ENCODE results near the gene PARD6A.
A peak's percentile ranks its signal among the peaks of the same experiment; 100 is the strongest.
"Not testable (repeated sequence)": the region's sequence is repeated elsewhere in the genome, so short reads cannot be mapped to it uniquely, and the experiment has no call there.

PARD6A gene

GRCh38 chr16:67667817-67668494, 7.2 kb downstream of the PARD6A start:
- DNase-seq, result peak; percentile 75 to 86 (median 80)

- DNase-seq, result peak in 3 of 6 experiments; percentile 18 to 33 (median 28)
Measured at GRCh38 chr16:67668495-67669157, 7.9 kb downstream of the PARD6A start.

GRCh38 chr16:67669499-67670101, 8.8 kb downstream of the PARD6A start:
- DNase-seq, result no peak

GRCh38 chr16:67672306-67672705, 11.5 kb downstream of the PARD6A start:
- no peak for DNase-seq

GRCh38 chr16:67672739-67673662, 12.2 kb downstream of the PARD6A start:
- DNase-seq, result peak in 5 of 6 experiments; percentile 31 to 53 (median 42)

- DNase-seq, result no peak
Measured at GRCh38 chr16:67673712-67674580, 13.2 kb downstream of the PARD6A start.

GRCh38 chr16:67674851-67675578, 14.3 kb downstream of the PARD6A start:
- no peak for DNase-seq

- no peak for DNase-seq
Measured at GRCh38 chr16:67675579-67675935, 14.8 kb downstream of the PARD6A start.

- DNase-seq, result no peak
Measured at GRCh38 chr16:67675999-67676398, 15.2 kb downstream of the PARD6A start.

GRCh38 chr16:67676516-67676915, 15.8 kb downstream of the PARD6A start:
- no peak for DNase-seq

- DNase-seq, result no peak
Measured at GRCh38 chr16:67676939-67677338, 16.2 kb downstream of the PARD6A start.

GRCh38 chr16:67677712-67678111, 17.0 kb downstream of the PARD6A start:
- no peak for DNase-seq

- DNase-seq, result no peak
Measured at GRCh38 chr16:67678354-67679023, 17.7 kb downstream of the PARD6A start.

GRCh38 chr16:67679935-67680897, 19.5 kb downstream of the PARD6A start:
- no peak for DNase-seq

GRCh38 chr16:67683767-67684166, 23.0 kb downstream of the PARD6A start:
- no peak for DNase-seq

- DNase-seq, result no peak
Measured at GRCh38 chr16:67685388-67686112, 24.8 kb downstream of the PARD6A start.

GRCh38 chr16:67693517-67694285, 32.9 kb downstream of the PARD6A start:
- not testable (repeated sequence) for DNase-seq

- no peak for DNase-seq
Measured at GRCh38 chr16:67694611-67695010, 33.9 kb downstream of the PARD6A start.

Data from stimulated activated naive CD4-positive, alpha-beta T cell (primary cell).